ENCODE data around the gene KCP.

DNA sequence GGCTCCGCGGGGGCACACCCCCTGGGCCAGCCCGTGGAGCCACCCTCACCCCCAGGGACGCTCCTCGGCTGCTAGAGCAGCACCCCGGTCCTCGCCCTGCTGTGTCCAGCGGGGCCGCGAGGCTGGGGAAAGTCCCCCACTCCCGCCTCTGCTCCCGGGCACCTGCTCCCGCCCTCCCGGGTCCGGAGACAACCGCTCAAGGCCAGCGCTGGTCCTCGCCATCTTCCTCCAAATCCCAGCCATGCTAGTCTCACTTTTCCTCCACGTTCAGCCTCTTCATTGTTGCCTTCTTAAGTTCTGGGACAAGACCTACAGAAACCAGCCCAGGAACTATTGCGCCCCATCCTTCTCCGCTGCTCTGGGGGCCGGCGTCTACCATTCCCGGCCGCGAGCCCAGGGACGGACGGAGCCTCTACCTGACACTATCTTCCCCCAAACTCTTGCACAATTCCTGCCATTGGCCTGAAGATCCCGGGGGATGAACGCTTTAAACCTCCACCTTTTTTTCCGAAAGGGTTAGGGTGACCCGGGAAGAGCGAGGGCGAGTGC lies 4.8 kb upstream of the KCP start:
- TF ChIP-seq, protein P1, sequence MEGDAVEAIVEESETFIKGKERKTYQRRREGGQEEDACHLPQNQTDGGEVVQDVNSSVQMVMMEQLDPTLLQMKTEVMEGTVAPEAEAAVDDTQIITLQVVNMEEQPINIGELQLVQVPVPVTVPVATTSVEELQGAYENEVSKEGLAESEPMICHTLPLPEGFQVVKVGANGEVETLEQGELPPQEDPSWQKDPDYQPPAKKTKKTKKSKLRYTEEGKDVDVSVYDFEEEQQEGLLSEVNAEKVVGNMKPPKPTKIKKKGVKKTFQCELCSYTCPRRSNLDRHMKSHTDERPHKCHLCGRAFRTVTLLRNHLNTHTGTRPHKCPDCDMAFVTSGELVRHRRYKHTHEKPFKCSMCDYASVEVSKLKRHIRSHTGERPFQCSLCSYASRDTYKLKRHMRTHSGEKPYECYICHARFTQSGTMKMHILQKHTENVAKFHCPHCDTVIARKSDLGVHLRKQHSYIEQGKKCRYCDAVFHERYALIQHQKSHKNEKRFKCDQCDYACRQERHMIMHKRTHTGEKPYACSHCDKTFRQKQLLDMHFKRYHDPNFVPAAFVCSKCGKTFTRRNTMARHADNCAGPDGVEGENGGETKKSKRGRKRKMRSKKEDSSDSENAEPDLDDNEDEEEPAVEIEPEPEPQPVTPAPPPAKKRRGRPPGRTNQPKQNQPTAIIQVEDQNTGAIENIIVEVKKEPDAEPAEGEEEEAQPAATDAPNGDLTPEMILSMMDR (IDR thresholded peaks at IDR 0.05), result no peak
- TF ChIP-seq ZFX (IDR thresholded peaks at IDR 0.05; ENCODE audit: borderline replicate concordance), result no peak

Data from 22Rv1 (cell line).